Colonic mucosa (tissue), 4 donors: Measurements from ENCODE around the gene GKN1. TPM values are rescaled to one million over a fixed set of nuclear protein-coding genes. Genes with fewer than 3 reads are reported as not detected.

Experiments used
- DNase-seq: peaks from one replicate; pipeline ENCODE4 v3.0.0-alpha.2; 2020
- H3K27ac ChIP-seq: fragments of 200-600 bp; one replicate; pipeline ENCODE4 v1.8.0; 2021
- H3K27me3 ChIP-seq: fragments of 200-600 bp; one replicate; pipeline ENCODE4 v1.8.0; 2021
- H3K36me3 ChIP-seq: fragments of 200-600 bp; one replicate; pipeline ENCODE4 v1.8.0; 2021
- H3K4me1 ChIP-seq: fragments of 200-600 bp; one replicate; pipeline ENCODE4 v1.8.0; 2021; ENCODE audit warnings: mild to moderate bottlenecking
- H3K4me3 ChIP-seq: fragments of 200-600 bp; one replicate; pipeline ENCODE4 v1.8.0; 2021
- H3K9ac ChIP-seq, 2 donors: one replicate each; pipeline ENCODE4 v1.7.0; 2013; ENCODE audit warnings: control low read depth in 2 of 2, low read depth in 2 of 2, low read length in 2 of 2
- H3K9me3 ChIP-seq: fragments of 200-600 bp; one replicate; pipeline ENCODE4 v1.8.0; 2021
- intact Hi-C: fragments of 100-400 bp; cut with DNase I; formaldehyde crosslinking; loops from one replicate; pipeline ENCODE4 v1.14.1; 2022
- total RNA-seq, 2 donors: library from RNA; stranded (reverse); fragmentation: NEBNext Ultra II Directional in 1 of 2; extraction: Animal tissue kit (Norgen Biotek cat#: 25700) in 1 of 2; gene quantifications; one replicate each; pipeline ENCODE4 v1.2.1, GENCODE V29; 2021
- TF ChIP-seq, protein P1 (sequence below): fragments of 200-600 bp; IDR thresholded peaks from one replicate; pipeline ENCODE4 v1.8.0; 2022; ENCODE audit warnings: antibody characterized with exemption, mild to moderate bottlenecking
- donor health status: healthy.
- donor health status: DM: no; HTN: no; CAD: no.
- donor health status: DM: no; HTN: no; CAD: no.

GKN1 gene
- total RNA-seq, 2 donors from 2014 or later = not detected

DNA sequence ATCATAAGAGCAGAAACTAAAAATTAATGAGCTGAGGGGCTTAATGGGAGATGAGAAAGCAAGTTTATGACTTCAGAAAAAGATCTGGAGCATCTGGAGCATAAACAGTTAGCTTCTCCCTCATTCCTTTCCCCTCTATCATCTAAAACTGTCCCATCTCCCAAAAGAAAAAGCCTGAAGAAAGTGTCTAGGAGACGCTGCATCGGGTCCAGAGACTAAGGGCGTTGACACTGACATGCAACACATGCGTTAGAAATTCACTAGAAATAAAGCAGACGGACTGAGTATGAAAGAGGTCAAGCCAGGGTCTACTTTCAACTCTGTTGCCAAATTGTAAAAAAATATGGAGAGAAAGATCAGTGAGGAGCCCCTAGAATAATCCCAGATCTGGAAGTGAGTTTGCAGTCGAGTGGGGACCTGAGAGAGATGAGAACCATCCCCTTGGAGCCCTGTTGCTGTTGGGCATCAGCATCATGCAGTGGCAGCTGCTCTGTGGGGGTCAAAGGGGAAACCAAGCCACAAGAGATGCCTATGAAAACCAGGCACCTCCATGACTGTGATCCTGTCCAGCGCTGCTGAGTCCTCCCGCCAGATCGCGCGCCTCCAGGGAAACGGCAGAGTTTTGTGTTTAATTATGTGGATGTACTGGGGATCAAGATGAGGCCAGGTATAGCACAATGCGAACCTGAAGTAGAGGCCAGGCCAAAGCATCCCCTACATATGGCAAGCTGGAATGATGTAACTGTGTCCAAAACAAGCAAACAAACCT is 52.4 kb downstream of the GKN1 start:
- Histone ChIP-seq H3K9ac (no peak overlapping the region), H3K27me3 (no peaks in the 10 kb centered on the region), H3K4me1 (no peaks in the 10 kb centered on the region), H3K27ac (no peak overlapping the region), H3K4me3 (no peak overlapping the region), H3K9me3 (no peaks in the 10 kb centered on the region), H3K36me3 (no peaks in the 10 kb centered on the region)
- TF ChIP-seq, protein P1, sequence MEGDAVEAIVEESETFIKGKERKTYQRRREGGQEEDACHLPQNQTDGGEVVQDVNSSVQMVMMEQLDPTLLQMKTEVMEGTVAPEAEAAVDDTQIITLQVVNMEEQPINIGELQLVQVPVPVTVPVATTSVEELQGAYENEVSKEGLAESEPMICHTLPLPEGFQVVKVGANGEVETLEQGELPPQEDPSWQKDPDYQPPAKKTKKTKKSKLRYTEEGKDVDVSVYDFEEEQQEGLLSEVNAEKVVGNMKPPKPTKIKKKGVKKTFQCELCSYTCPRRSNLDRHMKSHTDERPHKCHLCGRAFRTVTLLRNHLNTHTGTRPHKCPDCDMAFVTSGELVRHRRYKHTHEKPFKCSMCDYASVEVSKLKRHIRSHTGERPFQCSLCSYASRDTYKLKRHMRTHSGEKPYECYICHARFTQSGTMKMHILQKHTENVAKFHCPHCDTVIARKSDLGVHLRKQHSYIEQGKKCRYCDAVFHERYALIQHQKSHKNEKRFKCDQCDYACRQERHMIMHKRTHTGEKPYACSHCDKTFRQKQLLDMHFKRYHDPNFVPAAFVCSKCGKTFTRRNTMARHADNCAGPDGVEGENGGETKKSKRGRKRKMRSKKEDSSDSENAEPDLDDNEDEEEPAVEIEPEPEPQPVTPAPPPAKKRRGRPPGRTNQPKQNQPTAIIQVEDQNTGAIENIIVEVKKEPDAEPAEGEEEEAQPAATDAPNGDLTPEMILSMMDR = no peak
- no peak for DNase-seq
- intact Hi-C loops = loop anchor here (5.0 kb wide), 1 partner anchor 280 kb away; no protein-coding TSS in a partner anchor

Other genes with a start within 250 kb of the GKN1 start
- 1 to 10 TPM; 3.6 to 3.7 TPM for gene ARHGAP25, start 239.8 kb upstream of the GKN1 start, total RNA-seq
- not detected for gene BMP10, start 103.2 kb upstream of the GKN1 start, total RNA-seq
- under 1 TPM in 1 of 2 donors, not detected in 1; 0.32 TPM for gene GKN2, start 21.7 kb upstream of the GKN1 start, total RNA-seq
- 10 to 100 TPM in 1 of 2 donors, 1 to 10 TPM in 1; 8.1 to 17.0 TPM for gene ANTXR1, start 38.5 kb downstream of the GKN1 start, total RNA-seq